G401.6 (cell line): ENCODE measurements around the gene CHAF1A.

ENCODE experiments used
- FAIRE-seq: peaks from 2 replicates; lab custom pipeline; 2012; peaks lifted over from hg19 to GRCh38; lab: Jason Lieb, UNC

The CHAF1A gene

DNA sequence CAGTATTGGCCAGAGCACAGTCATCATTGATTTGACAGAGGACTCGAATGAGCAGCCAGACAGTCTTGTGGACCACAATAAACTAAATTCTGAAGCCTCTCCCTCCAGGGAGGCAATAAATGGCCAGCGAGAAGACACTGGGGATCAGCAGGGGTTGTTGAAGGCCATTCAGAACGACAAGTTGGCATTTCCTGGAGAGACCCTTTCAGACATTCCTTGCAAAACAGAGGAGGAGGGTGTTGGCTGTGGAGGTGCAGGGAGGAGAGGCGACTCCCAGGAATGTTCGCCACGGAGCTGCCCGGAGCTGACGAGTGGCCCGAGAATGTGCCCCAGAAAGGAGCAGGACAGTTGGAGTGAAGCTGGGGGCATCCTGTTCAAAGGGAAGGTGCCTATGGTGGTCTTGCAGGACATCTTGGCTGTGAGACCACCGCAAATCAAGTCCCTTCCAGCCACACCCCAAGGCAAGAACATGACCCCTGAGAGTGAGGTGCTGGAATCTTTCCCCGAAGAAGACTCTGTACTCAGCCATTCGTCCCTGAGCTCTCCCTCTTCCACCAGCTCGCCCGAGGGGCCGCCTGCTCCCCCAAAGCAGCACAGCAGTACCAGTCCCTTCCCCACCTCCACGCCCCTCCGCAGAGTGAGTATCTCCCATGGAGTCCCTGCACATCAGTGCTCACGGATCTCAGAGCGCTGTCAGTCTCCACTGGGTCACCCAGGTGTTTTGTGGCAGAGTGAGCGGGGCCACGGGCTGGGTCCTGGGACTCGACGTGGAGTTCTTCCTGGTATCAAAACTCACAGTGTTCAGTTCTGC lies 6.9 kb downstream of the CHAF1A start:
- no peak for FAIRE-seq

- no peak for FAIRE-seq
These were observed 11.1 kb downstream of the CHAF1A start for GRCh38 chr19:4413588-4413987.

DNA sequence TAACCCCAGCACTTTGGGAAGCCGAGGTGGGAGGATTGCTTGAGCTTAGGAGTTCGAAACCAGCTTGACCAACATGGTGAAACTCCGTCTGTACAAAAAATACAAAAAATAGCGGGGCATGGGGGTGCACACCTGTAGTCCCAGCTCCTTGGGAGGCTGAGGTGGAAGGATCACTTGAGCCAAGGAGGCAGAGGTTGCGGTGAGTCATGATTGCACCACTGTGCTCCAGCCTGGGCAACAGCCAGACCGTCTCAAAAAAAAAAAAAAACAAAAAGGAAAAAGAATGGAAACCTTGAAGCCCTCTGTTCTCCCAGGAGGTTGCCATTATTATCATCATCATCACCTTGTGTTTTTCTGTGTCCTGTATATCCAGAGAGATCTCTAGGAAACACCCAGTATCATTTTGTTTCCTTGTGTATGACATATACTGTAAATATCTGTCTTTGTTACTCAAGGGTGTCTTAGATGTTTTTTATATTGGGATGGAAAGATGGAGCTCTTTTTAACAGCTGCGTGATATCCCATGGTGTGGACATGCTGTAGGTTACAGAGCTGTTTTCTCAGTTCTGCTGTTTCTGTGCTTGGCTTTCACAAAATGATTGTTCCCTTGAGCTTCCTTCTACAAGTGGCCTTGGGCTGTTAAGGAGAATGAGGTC lies 11.8 kb downstream of the CHAF1A start:
- no peak for FAIRE-seq

- FAIRE-seq, result no peak
These were observed 12.4 kb downstream of the CHAF1A start for GRCh38 chr19:4414800-4415321.

DNA sequence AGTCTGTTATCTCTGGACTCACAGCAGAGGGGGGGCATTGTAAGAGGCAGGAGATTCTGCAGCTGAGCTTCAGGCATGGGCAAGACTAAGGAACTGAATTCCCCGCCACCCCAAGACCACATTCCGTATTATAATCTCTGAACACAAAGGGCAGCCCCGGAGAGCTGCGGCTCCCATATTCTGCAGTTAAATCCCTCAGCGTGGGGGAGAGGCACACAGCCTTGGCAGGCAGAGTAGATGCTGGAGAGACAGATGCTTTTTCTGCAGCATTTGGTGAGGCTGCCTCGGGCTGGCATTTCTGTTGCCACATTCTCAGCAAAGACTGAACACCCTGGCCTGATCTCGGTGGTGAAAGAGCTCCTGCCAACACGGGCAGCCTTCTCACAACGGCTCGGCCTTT lies 12.9 kb downstream of the CHAF1A start:
- no peak for FAIRE-seq

GRCh38 chr19:4416268-4416667 lies 13.8 kb downstream of the CHAF1A start:
- FAIRE-seq, result no peak

DNA sequence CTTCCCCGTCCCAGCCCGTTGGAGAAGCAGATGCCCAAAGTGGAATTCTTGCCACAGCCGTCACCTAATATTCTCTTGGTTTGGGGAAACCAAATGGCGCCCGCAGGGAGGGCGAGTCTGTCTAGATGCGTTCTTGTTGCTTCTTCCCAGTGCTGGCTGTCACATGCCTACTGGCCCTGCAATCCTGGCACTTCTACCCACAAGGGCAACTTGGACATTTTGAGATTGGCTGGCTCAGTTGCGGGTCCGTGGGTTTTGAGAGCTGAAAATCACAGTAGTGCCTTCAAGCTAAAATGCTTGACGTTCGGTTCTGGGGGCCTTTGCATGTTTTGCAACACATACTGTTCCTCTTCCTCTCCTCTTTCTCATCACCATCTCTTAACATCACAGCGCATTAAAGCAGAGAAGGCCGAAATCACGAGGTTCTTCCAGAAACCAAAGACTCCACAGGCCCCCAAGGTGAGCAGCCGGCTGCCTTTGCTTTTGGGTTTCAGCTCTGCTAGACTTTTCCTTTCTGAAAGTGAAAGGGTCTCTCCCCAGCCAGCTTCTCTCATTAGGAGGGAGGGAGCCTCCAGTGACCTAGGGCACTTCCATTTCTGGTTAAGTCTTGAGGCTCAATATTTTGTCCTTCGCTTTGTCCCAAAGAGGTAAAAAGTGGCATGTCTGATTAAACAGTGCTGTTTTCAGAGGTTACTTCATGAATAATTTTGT lies 21.1 kb downstream of the CHAF1A start:
- no peak for FAIRE-seq

DNA sequence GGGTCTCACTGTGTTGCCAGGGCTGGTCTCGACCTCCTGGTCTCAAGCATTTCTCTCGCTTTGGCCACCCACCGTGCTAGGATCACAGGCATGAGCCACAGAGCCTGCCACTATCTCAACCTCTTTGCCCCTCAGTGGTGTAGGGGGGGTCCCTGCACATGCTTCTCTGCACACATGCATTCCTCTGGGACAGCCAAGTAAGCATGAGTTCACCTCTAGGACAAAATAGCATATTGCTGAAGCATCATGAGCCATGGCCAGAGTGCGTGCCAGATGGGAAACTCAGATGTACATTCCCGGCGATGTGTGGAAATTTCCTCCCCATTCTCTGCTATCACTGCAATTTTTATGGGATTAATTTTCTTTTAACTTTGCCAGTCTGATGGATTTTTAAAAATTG lies 23.1 kb downstream of the CHAF1A start:
- no peak for FAIRE-seq

DNA sequence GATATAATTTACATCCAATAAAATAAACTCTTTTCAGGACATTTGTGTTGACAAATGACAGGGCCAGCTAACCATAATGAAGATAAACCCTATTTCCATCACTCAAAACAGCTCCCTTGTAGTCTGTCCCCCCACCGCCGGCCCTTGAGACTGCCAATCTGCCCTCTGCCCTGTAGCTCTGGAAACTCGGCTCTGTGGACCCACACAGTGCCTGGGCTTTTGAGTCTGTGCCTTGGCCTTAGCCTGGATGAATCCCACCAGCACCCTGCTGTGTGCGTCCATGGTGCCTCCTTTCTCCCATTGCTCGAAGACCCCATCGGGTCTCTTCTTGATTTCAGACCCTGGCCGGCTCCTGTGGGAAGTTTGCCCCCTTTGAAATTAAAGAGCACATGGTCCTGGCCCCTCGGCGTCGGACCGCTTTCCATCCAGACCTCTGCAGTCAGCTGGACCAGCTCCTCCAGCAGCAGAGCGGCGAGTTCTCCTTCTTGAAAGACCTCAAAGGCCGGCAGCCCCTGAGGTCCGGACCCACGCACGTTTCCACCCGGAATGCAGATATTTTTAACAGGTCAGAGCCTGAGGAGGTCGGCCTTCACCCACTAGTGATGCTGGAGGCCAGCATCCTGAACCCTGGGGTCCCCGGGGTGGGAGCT lies 26.0 kb downstream of the CHAF1A start:
- FAIRE-seq, result no peak

GRCh38 chr19:4429256-4429655 lies 26.8 kb downstream of the CHAF1A start:
- no peak for FAIRE-seq

GRCh38 chr19:4429771-4430171 lies 27.3 kb downstream of the CHAF1A start:
- no peak for FAIRE-seq

- FAIRE-seq, result no peak
These were observed 28.3 kb downstream of the CHAF1A start for GRCh38 chr19:4430760-4431159.

DNA sequence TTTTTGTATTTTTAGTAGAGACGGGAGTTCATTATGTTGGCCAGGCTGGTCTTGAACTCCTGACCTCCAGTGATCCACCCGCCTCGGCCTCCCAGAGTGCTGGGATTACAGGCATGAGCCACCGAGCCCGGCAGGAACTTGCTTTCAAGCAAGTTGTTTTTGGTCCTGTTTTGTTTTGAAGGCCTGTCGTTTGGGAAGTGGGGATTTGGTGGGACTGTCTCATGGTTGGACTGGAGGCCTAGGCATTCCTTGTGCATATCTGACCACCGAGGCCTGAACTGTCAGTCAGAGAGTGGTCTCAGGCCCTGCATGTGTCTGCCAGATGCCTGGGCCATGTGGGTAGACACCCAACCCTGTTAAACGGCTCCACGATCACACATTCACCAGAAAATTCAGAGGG lies 28.9 kb downstream of the CHAF1A start:
- FAIRE-seq, result no peak

DNA sequence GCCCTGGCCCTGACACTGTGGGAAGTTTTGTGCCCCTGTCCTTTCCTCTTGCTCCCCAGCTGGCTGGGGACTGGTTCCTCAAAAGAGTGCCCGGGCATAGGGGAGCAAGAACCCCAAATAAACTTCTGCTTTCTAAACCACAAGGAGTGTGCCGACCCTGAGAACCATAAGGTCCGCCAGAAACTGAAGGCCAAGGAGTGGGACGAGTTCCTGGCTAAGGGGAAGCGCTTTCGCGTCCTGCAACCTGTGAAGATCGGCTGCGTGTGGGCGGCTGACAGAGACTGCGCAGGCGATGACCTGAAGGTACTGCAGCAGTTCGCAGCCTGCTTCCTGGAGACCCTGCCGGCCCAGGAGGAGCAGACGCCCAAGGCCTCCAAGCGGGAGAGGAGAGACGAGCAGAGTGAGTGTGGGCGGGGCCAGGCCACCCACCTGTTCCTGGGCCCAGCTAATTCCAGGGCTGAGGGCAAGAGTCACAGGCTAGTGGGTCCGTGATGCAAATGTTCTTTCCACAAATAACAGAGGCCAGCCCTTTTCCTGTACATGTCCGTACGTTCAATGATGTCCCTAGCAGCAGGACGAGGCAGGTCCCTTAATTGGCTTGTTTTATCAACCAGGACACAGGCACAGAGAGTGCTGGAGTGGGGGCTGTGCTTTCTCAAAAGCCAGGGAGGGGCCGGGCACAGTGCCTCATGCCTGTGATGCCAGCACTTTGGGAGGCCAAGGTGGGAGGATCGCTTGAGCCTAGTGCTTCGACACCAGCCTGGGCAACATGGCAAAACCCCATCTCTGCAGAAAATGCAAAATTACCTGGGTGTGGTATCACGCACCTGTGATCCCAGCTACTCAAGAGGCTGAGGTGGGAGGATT lies 29.6 kb downstream of the CHAF1A start:
- no peak for FAIRE-seq

GRCh38 chr19:4432918-4433506 lies 30.6 kb downstream of the CHAF1A start:
- no peak for FAIRE-seq

DNA sequence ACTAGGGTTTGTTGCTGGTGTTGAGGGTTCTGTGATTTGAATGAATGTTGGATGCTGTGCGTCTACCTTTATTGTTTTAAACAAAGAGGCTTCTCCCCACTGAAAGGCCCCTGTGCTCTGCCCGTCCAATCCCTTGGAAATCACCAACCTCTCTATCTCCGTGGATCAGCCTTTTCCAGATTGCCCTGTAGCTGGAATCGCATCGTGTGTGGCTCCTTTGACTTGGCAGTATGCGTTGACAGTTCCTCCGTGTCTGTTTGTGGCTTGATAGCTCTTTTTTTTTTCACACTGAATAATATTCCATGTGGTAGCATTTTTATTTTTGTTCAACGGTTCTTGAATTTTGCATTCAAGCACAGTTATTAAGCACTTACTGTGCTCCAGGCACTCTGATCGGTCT lies 32.0 kb downstream of the CHAF1A start:
- no peak for FAIRE-seq

DNA sequence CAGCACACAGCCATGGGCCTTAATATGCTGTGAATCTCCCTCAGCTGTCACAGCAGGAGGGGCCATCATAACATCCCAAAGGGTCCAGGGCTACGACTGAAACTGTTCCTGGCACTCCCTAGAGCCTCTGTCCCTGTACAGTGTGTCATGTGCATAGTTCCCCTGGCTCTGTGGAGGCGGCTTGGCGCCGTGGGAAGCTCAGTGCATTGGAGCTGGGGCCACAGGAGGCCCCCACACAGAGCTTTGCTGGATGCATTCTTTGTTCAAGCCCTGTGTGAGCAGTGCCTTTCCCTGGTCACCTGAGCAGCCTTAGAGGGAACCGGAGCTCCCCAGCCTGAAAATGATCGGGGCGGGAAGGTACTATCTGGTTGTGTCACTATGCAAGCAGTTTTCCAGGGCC lies 33.8 kb downstream of the CHAF1A start:
- FAIRE-seq, result no peak

- FAIRE-seq, result no peak
These were observed 34.7 kb downstream of the CHAF1A start for GRCh38 chr19:4437103-4437502.

DNA sequence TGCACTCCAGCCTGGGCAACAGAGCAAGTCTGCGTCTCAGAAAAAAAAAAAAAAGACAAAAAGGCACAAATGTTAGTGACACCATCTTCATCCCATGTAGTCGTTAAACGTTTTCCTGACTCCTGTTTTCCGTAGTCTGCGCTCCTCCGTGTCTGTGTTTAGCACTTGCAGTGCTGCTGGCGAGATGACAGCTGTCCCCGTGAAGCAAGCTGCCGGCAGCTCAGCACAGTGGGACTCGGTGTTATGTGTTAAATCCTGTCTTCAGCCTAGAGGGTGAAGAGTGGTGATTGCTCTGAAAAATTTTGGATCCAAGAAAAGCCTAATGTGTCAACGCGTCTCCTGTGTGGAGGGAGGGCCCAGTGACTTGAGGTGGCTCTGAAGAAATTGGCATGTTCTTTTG lies 36.8 kb downstream of the CHAF1A start:
- FAIRE-seq, result no peak

- no peak for FAIRE-seq
These were observed 39.8 kb downstream of the CHAF1A start for GRCh38 chr19:4441994-4442818.
